AG09309 (cell line): ENCODE data around the gene TRUB2.

Experiments
- DNase-seq: peaks from one replicate; pipeline ENCODE4 v3.0.0-alpha.2; 2010; ENCODE audit warnings: low read depth
- H3K4me3 ChIP-seq: 2 replicates; pipeline ENCODE4 v1.5.1; 2011; ENCODE audit warnings: mild to moderate bottlenecking, low read depth, low read length, moderate library complexity; ENCODE audit not compliant: control insufficient read depth
- CTCF ChIP-seq: IDR thresholded peaks from 2 replicates; pipeline ENCODE4 v1.5.1; 2011; ENCODE audit warnings: mild to moderate bottlenecking, low read depth, low read length, inconsistent platforms; ENCODE audit not compliant: insufficient read depth, control insufficient read depth; ENCODE audit errors: missing control alignments

TRUB2 gene

DNA sequence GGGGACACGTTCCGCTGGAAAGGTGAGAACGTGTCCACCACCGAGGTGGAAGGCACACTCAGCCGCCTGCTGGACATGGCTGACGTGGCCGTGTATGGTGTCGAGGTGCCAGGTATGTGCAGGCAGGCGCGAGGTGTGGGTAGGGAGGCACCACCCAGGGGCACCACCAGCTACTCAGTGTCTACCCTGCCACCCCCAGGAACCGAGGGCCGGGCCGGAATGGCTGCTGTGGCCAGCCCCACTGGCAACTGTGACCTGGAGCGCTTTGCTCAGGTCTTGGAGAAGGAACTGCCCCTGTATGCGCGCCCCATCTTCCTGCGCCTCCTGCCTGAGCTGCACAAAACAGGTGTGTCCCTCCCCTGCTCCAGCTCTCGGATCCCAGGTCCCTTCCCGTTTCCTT, 33.2 kb upstream of the TRUB2 start:
- H3K4me3 ChIP-seq, result no peak overlapping the region
- DNase-seq, result no peak
- no peak for TF ChIP-seq CTCF

DNA sequence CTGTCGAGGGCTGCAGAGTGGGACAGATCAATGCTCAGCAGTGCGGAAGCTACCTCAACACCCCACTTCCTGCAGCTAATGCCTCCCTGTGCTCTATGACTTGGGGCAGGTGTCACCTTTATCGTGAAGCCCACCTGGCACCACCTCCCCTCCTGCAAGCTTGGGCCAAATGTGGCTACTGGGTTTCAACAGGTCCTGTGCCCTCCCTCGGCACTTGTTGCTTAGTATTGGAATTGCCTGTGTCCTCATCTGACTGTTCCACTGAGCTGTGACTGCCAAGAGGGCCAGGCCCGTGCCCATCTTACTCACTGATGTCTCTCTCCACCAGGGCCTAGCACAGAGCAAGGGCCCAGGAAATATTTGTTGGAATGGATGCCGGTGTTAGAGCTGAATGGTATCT, 27.5 kb upstream of the TRUB2 start:
- H3K4me3 ChIP-seq, result no peak overlapping the region
- no peak for TF ChIP-seq CTCF
- no peak for DNase-seq

- TF ChIP-seq CTCF, result no peak
Measured at GRCh38 chr9:128349125-128349524, 26.9 kb upstream of the TRUB2 start.

DNA sequence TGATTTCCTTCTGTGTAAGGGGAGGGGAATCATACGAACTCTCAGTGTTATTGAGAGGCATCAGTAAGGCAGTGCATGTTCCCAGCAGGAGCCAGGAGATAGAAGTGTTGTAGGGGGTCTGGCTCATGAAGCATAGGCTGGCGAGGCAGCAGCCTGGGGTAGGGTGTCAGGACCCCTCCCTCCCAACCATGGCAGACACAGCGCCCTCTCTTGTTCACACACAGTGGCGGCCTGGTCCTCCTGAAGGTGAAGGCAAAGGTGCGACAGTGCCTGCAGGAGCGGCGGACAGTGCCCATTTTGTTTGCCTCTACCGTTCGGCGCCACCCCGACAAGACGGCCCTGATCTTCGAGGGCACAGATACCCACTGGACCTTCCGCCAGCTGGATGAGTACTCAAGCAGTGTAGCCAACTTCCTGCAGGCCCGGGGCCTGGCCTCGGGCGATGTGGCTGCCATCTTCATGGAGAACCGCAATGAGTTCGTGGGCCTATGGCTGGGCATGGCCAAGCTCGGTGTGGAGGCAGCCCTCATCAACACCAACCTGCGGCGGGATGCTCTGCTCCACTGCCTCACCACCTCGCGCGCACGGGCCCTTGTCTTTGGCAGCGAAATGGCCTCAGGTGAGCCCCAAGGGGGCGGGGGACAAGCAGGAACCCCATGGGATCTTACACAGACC, 22.8 kb upstream of the TRUB2 start:
- H3K4me3 ChIP-seq, result no peak overlapping the region
- DNase-seq, result no peak
- no peak for TF ChIP-seq CTCF

More at GRCh38 chr9:128349125-128349524, 26.9 kb upstream of the TRUB2 start:
- H3K4me3 ChIP-seq, result no peak overlapping the region
- DNase-seq, result no peak

DNA sequence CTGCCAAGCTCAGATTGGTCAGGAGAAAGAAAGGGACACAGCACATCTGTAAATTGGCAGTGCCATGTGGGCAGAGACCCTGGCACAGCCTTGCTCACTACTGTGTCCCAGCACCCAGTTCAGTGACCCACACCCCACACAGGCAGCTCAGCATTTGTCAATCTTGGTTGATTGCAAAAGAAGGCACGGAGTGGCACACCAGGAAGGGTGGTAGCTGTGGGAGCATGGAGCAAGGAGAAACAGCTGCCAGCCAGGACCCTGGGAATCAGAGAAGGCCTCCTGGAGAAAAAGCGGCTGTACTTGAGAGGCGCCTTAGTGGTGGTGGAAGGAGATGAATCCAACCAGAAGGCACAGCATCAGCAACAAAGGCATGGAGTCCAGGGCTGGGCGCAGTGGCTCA, 21.6 kb upstream of the TRUB2 start:
- no peak for TF ChIP-seq CTCF
- DNase-seq, result no peak
- no peak overlapping the region for H3K4me3 ChIP-seq

GRCh38 chr9:128342971-128343680, 20.9 kb upstream of the TRUB2 start:
- TF ChIP-seq CTCF, result no peak
- DNase-seq, result no peak
- no peak overlapping the region for H3K4me3 ChIP-seq
